ENCODE data around the gene STEAP4. TPM values are rescaled to one million over a fixed set of nuclear protein-coding genes. Genes with fewer than 3 reads are reported as not detected.

The STEAP4 gene
- total RNA-seq, 1 experiment from 2014 or later, result not detected

DNA sequence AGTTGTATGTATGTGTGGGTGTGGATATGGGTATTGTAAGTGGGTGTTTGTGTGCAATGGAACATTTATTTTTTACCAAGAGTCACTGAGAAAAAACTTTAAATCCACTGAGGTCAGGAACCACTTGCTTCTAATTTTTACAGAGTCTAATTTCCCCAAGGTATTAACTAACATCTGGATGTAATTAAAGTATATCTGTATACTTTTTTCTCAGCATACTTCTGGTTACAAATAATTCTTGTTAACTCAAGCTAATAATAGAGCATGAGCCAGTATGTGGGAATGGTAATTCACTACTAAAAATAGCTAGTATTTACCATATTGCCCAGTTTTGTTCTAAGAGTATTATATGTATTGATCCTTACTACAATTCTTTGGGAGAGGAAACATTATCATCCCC, 24.6 kb upstream of the STEAP4 start:
- Histone ChIP-seq H2BK5ac (ENCODE audit: insufficient read length, low read length) (no peak overlapping the region), H3K9ac (ENCODE audit: extremely low read depth, insufficient read length, low read length) (no peak overlapping the region), H3K23me2 (ENCODE audit: insufficient read length, low read depth, low read length, poor library complexity, severe bottlenecking) (no peaks in the 10 kb centered on the region), H2BK20ac (ENCODE audit: low read depth, low read length, poor library complexity, severe bottlenecking) (no peak overlapping the region), H4K20me1 (ENCODE audit: control insufficient read depth, insufficient read depth, insufficient read length) (no peaks in the 10 kb centered on the region), H4K91ac (ENCODE audit: insufficient read length, low read depth, low read length) (no peak overlapping the region), H3K56ac (ENCODE audit: insufficient read length, low read depth, low read length) (no peak overlapping the region), H4K8ac (replicated peaks; ENCODE audit: insufficient read length, low read depth, low read length) (no peak overlapping the region), H3K14ac (ENCODE audit: insufficient read depth, low read length) (no peak overlapping the region), H3K79me1 (ENCODE audit: insufficient read depth, low read depth, low read length, poor library complexity, severe bottlenecking) (no peaks in the 10 kb centered on the region), H3K23ac (ENCODE audit: insufficient read length, low read depth, low read length) (no peak overlapping the region), H3K79me2 (ENCODE audit: insufficient read depth, low read length) (no peaks in the 10 kb centered on the region), H3K27ac (ENCODE audit: insufficient read length, low read depth, low read length) (no peak overlapping the region), H3K9me3 (ENCODE audit: control insufficient read depth, low read depth, low read length) (no peaks in the 10 kb centered on the region), H2AK5ac (ENCODE audit: insufficient read length, low read length) (no peak overlapping the region), H3K4me1 (ENCODE audit: insufficient read depth, low read length) (no peaks in the 10 kb centered on the region), H3K4me2 (ENCODE audit: insufficient read depth, insufficient read length, low read length) (no peak overlapping the region), H3T11ph (ENCODE audit: low read length) (no peak overlapping the region), H4K5ac (ENCODE audit: insufficient read length, low read depth, low read length) (no peak overlapping the region), H2AFZ (ENCODE audit: low read length) (no peak overlapping the region), H2BK12ac (ENCODE audit: insufficient read length, low read depth, low read length) (no peak overlapping the region), H3K27me3 (ENCODE audit: insufficient read depth, low read length) (no peaks in the 10 kb centered on the region), H3K4ac (ENCODE audit: low read depth, low read length) (no peak overlapping the region), H2BK15ac (ENCODE audit: low read depth, low read length) (no peak overlapping the region), H3K18ac (ENCODE audit: insufficient read length, low read depth, low read length) (no peak overlapping the region), H2BK120ac (ENCODE audit: low read depth, low read length, poor library complexity, severe bottlenecking) (no peak overlapping the region)
- peaks cover 0 to 4% of the 10 kb centered on the region in 2 experiments; a peak in 4 of 5 replicates for H3K9me3 Mint-ChIP-seq
- H3K27ac Mint-ChIP-seq, result no peak overlapping the region
- H3K27me3 Mint-ChIP-seq (ENCODE audit: low read depth), result no peaks in the 10 kb centered on the region; the same call in 1 of the 2 replicates
- no peak for DNase-seq
- no peak overlapping the region for H3K4me3 Mint-ChIP-seq
- H3K36me3 Mint-ChIP-seq (ENCODE audit: insufficient read depth in 1 of 3, low read depth in 3 of 3), result no peaks in the 10 kb centered on the region
- TF ChIP-seq, protein P1, sequence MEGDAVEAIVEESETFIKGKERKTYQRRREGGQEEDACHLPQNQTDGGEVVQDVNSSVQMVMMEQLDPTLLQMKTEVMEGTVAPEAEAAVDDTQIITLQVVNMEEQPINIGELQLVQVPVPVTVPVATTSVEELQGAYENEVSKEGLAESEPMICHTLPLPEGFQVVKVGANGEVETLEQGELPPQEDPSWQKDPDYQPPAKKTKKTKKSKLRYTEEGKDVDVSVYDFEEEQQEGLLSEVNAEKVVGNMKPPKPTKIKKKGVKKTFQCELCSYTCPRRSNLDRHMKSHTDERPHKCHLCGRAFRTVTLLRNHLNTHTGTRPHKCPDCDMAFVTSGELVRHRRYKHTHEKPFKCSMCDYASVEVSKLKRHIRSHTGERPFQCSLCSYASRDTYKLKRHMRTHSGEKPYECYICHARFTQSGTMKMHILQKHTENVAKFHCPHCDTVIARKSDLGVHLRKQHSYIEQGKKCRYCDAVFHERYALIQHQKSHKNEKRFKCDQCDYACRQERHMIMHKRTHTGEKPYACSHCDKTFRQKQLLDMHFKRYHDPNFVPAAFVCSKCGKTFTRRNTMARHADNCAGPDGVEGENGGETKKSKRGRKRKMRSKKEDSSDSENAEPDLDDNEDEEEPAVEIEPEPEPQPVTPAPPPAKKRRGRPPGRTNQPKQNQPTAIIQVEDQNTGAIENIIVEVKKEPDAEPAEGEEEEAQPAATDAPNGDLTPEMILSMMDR (conservative IDR thresholded peaks at IDR 0.05), result no peak
- H3K4me1 Mint-ChIP-seq, result no peaks in the 10 kb centered on the region
